Right ventricle myocardium superior (tissue), 1 donor: ENCODE measurements around the gene SYNGR1. TPM values are rescaled to one million over a fixed set of nuclear protein-coding genes. Genes with fewer than 3 reads are reported as not detected.

Experiments
- ATAC-seq: fragments of 200-7000 bp; cut with Tn5 transposase; one replicate; pipeline ENCODE4 v1.9.1; 2020; ENCODE audit warnings: mild to moderate bottlenecking; ENCODE audit not compliant: poor library complexity
- DNase-seq: peaks from one replicate; pipeline ENCODE4 v3.0.0-alpha.2; 2020
- intact Hi-C: fragments of 100-400 bp; cut with DNase I; formaldehyde crosslinking; loops from one replicate; pipeline ENCODE4 v1.11.2; 2022
- total RNA-seq: library from RNA; stranded (reverse); fragmentation: NEBNext Ultra II Directional; extraction: Animal tissue kit (Norgen Biotek cat#: 25700); gene quantifications from one replicate; pipeline ENCODE4 v1.2.1, GENCODE V29; 2021
- donor health status: DM: no; HTN: yes; CAD: no; lungs with severe emphysema.

The SYNGR1 gene
- total RNA-seq, 1 donor from 2014 or later = 32.2 TPM

DNA sequence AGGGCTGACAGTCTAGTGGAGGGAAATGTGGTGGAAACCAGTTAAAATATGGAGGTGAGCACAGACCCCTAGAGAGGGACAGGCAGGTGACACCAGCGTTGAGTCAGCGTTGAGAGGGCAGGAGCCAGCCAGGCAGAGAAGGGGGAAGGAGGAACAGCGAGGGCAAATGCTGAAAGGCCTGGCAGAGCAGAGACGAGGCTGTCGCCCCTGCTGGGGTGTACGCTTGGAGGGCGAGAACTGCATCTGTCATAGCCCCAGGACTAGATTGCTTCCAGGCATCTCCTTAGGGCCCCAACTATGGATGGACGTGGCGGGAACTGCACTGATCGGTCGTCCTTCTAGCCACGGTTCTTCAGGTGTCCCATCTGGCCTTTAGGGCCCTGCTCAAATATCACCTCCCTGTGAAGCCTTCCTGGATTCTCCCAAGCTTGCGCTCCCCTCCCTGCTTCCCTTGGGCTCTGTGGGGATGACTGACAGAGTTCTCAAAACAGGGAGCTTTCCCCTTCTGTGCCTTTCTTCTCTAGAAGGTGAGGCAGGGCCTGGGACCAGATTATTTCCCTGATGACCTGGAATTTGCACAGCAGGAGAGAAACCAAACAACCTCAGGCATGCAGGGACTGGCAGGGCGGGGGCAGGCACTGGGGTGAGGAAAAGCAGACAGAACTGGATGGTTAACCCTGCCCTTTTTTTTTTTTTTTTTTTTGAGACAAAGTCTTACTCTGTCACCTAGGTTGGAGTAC lies 11.1 kb downstream of the SYNGR1 start:
- DNase-seq = peak; percentile 14
- intact Hi-C loops = no loop called here
- ATAC-seq = no peak

DNA sequence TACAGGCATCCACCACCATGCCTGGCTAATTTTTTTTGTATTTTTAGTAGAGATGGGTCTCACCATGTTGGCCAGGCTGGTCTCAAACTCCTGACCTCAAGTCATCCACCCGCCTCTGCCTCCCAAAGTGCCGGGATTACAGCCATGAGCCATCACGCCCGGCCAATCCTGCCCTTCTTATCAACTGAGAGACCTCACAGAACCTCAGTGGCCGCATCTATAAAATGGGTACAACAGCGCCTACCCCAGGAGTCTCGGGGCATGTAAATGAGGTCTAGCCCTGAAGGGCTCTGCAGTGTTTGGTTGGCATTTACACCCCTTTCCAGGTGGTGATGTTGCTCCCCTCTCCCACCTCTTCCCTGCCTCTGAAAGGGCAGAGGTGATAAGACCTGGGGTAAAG lies 11.7 kb downstream of the SYNGR1 start:
- intact Hi-C loops = no loop called here
- peak; percentile 8 for DNase-seq
- ATAC-seq = no peak

DNA sequence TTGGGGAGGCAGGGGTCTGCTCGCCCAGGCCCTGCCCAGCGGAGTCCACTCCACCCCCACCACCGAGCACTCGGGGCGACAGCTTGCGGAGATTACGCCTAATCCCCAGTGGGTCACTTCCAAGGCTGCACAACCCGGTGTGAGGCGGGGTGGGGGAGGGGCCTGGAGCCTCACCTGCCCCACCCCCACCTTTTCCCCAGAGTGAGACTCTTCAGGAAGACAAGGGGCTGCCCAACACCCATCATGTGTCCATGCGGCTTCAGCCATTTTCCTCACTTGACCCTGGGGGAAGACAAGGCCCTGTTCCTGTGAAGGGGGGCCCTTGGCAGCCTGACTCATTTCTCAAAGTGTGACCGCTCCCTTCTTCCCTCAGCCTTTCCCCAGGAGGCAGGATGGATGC lies 12.5 kb downstream of the SYNGR1 start:
- intact Hi-C loops = no loop called here
- DNase-seq = peak; percentile 20
- no peak for ATAC-seq

DNA sequence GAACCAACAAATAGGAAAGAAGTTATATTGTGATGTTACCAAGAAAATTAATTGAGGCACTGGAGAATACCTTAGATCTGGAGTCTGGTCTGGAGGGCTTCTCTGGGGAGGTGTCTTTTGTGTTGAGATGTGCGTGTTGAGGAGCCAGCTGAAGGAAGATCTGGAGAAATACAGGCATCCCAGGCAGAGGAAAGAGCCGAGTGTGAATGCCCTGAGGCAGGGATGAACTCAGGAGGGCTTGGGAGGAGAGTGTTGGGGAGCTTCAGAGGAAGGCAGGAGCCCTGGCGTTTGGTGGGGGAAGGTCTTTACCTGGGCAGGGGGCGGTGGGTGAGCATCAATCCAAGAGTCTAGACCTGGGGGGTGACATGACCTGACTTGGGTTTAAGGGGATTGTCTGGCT lies 13.1 kb downstream of the SYNGR1 start:
- no peak for ATAC-seq
- intact Hi-C loops = no loop called here
- DNase-seq = no peak

DNA sequence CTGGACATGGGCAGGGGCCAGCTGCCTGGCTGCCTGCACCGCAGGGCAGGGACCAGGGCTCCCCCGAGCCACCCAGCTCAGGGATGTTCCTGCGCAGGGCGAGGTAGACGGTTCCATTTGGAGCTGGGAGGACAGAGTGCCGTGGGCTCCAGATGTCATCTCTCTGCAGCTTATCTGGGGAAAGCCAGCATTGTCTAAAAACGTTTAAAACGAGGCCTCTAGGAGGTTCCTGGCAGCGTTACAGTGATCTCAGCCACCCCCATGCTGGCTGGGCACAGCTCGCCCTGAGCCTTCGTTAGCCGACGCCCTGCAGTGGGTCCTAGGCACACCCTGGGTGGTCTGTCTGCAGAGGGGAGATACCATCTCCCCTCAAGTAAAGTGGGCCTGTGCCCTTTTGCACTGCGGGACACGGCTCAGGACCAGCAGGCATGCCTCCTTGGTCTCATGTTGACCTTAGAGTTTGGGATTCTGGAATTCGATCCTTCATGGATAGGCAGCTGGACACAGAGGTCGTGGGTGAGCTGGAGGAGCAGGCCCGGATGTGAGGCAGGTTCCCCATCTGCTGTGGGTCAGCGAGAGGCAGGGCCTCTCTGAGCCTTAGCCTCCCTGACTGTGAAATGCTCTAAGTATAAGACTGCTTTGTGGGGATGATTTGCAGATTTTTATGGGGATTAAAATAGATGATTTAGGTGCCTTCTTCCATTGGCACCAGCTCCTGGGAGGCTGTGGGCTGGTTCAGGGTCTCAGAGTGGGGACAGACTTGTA lies 14.1 kb downstream of the SYNGR1 start:
- DNase-seq (no peak), ATAC-seq (peak; percentile 16)
- intact Hi-C loops = no loop called here

DNA sequence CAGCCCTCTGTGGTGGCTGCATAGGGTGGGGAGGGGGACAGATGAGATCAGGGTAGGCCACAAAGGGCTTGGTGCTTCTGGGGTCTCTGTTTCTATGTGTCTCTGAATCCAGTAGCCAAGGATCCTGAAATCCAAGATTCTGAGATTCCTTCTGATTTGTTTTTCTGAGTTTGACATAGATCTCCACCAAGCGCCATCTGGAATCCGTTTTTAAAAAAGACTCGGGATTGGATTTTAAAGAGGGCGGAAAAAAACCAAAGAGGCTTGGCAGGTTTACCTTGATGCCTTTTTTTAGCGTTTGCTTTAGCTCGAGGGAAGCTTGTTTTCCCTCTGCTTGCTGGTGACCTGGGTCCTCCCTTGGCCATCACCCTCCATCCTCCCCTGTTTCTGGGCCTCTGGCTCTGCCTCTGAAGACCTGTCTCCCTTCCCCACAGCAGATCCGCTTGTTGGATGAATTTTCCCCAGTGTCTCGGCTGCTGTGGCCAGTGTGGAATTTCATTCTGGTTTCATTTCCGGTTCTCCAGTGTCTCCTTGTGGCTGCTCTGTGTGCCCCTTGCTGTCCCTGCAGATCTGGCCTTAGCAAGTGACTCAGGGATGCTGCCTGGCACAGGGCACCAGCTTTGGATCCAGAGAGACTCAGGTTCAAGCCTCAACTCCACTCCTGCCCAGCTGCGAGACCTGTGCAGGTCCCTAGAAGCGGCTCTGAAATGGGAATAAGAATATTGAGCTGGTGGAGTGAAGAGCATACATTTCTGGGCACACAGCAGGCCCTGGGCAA lies 15.1 kb downstream of the SYNGR1 start:
- intact Hi-C loops = no loop called here
- DNase-seq = no peak
- no peak for ATAC-seq

DNA sequence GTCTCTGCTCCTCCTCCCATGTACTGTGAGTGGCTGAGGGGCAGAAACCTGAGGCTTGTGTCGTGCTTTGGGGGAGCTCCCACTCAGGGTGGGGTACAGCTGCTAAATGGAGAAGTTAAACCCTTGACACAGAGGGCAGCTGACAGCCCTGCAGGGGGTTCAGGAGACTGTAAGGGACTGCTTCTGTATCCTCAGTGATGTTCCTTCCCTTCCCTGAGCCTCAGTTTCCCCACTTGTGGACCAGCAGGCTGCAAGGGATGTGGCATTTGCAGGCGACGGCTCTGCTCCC lies 15.6 kb downstream of the SYNGR1 start:
- intact Hi-C loops = no loop called here
- no peak for DNase-seq
- ATAC-seq = no peak

DNA sequence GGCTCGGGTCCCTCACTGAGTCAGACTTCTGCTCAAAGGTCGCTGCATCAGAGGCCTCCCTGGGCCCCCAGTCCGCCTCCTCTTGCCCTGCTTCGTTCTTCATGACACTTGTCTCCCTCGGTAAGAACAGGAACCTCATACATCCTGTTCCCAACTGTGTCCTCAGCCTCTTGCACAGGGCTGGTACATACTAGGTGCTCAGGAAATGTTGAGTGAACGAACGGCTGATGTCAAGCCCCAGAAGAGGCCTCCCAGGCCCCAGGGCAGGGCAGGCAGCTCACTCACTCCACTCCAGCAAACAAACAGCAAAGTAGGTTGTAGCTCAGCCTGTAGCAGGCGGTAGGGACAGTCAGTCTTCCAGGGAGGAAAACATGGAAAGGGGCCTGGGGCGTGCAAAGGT lies 17.2 kb downstream of the SYNGR1 start:
- ATAC-seq (no peak), DNase-seq (no peak)
- intact Hi-C loops = no loop called here

DNA sequence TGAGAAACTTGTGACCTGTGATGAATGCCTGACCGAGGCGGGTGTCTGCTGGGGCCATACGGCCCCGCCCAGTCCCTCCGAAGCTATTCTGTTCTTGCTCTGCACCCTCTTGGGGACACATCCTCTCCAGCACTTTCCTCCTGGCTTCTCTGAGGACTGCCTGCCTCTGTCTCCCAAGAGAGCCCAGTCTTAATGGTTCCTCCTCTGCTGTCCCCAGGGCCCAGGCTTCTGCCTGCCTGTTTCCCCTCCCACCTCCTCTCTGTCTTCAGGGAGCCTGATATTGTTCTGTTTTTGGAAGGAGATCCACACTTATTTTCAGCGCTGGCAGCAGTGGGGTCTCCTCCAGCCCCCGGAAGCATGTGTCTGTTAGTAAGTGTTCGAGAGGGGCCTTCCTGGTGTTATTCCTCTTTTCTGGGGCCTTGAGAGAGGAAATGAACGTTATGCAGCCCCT lies 18.7 kb downstream of the SYNGR1 start:
- DNase-seq (no peak), ATAC-seq (no peak)
- intact Hi-C loops = no loop called here

DNA sequence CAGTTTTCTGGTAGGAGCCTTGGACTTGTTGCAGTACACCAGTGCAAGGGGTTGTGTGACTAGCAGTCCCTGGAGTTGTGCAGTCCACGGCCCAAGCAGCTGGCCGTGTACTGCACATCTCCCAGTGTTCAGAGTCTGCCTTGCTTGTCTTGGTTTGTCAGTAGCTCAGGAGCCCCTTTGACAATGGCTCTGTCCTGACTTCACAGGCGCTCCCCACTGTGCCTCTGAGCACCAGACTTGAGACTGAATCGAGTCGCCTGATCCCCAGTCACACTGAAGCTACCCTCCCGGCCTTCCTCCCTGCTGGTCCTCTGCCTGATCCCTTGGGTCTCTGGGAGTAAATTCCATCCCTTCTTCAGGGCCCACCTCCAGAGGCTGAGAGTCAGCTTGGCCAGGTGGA lies 19.4 kb downstream of the SYNGR1 start:
- DNase-seq (no peak), ATAC-seq (no peak)
- intact Hi-C loops = no loop called here

DNA sequence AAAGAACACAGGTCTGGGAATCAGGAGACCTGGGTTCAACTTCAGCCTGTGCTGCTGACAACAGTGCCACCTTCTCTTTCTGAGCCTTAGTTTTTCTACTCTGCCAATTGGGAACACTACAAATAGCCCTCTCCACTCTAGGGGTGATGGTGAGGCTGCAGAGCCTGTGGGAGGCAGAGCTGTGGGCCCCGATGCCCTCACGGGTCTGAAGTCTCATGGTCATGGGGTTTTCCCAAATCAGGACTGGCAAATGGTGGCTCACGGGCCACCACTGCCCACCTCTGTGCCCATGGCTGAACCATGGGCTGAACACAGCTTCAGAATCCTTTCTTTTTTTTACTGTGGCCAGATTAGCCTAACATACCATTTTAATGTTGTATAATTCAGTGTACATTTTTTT lies 19.8 kb downstream of the SYNGR1 start:
- no peak for DNase-seq
- no peak for ATAC-seq
- intact Hi-C loops = no loop called here

DNA sequence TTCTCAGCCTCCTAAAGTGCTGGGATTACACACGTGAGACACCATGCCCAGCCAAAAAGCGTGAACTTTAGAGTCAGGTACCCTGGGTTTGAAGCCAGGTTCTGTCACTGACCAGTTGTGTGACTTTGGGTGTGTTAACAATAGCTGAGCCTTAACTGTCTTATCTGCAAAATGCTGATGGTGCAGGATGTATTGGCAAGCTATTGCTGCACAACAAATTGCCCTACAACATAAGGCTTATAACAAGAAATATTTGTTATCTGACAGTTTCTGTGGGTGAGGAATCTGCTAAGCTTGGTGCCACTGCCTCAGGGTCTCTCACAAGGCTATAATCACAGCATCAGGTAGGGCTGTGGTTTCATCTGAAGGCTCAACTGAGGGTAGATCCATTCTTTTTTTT lies 21.9 kb downstream of the SYNGR1 start:
- ATAC-seq (no peak), DNase-seq (no peak)
- intact Hi-C loops = no loop called here

DNA sequence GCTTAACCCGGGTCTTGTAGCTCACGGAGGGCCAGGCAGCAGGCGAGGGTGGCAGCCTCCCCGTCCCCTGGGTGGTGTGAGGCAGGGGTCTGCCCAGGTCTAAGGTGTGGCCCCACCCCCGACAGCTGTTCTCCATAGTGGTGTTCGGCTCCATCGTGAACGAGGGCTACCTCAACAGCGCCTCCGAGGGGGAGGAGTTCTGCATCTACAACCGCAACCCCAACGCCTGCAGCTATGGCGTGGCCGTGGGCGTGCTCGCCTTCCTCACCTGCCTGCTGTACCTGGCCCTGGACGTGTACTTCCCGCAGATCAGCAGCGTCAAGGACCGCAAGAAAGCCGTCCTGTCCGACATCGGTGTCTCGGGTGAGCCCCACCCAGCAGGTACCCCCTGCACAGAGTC lies 24.4 kb downstream of the SYNGR1 start:
- intact Hi-C loops = no loop called here
- ATAC-seq = no peak
- DNase-seq = no peak

DNA sequence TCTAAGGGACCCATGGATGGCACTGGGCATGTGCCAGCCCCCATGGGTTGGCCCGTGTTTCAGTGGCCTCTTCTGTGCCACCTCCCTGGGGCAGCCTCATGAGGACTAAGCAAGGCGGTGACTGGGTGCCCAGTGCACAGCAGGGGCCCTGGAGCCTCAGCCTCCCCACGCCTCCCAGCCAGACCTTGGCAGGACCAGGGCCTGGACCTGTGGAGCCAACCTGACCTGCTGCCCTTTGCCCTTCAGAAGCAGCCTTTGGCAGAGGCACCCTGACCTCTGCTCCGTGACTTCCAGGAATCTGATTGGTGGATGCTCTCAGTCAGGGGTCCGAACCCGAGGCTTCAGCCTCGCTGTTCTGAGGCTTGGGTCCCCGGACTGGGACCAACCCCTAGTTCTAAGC lies 25.0 kb downstream of the SYNGR1 start:
- ATAC-seq = no peak
- intact Hi-C loops = no loop called here
- no peak for DNase-seq

DNA sequence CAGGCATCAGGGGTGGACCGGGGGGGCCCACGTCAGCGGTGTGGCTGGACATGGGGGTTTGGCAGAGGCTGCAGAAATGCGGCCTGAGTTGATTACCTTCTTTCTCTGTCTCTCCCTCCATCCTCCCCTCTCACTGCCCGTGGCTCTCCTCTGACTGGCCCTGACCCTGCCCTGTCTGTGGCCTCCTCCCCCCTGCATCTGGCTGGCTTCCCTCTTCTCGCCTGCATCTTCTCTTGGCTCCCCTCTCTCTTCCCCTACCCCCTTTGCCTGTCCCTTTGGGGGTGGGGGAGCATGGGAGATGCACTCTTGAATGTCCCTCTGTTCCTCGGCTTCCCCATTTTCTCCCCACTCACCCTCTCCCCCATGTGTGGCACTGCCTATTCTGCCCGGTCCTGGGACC lies 25.9 kb downstream of the SYNGR1 start:
- intact Hi-C loops = no loop called here
- ATAC-seq (no peak), DNase-seq (no peak)

DNA sequence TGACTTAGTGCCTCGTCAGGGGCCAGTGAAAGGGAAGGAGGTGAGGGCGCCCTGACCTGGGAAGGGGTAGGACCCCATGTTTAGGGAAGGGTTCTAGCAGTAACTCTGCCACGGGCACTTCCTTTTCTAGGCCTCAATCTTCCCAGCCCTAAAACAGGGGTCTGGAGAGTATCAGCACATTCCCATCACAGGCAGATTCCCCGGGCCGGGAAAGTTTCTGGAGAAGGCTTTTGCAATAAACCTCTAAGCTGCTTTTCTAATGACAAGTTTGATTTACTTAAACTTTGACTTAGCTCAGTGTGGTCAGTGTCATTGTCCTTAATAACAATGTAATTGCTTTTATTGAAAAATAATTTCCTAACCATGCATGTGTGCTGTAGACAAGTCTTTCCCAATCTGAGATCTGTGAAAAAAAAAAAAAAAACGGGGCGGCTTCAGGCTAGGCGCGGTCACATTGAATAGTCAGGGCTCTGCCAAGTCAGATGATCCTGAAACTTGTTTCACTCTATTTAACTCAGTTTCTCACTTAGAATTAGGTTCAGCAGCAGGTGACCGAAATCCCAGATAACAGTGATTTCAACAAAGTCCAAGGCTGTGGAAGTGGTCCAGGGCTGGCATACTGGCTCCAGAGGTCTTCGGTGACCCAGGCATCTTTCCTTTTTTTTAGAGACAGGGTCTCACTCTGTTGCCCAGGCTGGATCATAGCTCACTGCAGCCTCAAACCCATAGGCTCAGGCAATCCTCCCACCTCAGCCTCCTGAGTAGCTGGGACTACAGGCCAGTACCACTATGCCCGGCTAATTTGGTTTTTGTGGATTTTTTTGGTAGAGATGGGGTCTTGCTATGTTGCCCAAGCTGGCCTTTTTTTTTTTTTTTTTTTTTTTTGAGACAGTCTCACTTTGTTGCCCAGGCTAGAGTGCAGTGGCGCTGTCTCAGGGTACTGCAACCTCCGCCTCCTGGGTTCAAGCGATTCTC lies 30.3 kb downstream of the SYNGR1 start:
- DNase-seq (no peak), ATAC-seq (no peak)
- intact Hi-C loops = no loop called here

DNA sequence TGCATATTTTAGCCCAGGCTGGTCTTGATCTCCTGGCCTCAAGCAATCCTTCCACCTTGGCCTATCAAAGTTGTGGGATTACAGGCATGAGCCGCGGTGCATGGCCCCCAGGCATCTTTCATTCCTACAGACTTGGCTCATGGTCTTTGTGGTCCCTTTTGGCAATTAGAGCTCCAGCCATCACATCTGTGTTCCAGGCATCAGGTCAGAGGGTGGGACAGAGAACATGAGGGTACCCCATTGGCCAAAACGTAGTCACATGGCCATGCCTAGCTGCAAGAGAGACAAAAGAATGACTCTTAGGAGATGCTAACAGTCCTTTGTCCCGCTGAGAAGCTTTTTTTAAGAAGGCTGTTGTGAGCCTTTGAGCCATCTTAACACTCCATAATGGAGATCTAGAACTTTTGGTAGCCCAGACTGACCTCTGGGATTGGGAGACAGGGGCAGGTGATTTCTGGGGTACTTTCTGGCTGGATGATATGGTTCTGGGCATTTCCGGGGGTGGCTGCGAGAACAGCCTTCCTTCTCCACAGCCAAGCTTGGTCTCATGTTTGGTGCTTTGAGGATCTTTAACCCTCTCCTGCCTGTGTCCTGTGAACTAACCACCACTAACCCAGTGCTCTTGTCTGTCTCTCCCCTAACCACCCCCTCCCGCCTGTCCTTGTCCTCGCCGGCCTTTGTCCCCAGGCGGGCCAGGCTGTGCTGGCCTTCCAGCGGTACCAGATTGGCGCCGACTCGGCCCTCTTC lies 31.4 kb downstream of the SYNGR1 start:
- intact Hi-C loops = no loop called here

DNA sequence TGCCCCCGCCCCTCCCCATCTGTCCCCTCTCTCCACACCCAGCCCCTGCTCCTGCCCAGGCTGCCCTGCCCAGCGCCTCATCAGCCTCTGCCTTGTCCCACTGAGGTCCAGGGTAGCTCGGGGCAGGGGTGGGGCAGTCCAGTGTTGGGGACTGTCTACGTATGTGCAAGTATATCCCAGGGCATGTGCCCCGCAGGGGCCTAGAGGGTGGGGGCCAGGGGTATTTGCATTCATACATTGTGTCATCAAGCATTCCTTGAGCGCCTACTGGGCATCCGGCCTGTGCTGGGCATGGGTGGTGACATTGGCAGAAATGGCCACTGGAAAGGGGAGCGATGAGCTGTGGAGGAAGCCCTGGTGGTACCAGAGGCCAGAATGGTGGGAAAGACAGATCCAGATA lies 32.1 kb downstream of the SYNGR1 start:
- ATAC-seq (no peak), DNase-seq (no peak)
- intact Hi-C loops = no loop called here

More for the DNA sequence above, 31.4 kb downstream of the SYNGR1 start:
- ATAC-seq = no peak
- DNase-seq = no peak
